BJ (cell line): ENCODE data around the gene SPRN. TPM values are rescaled to one million over a fixed set of nuclear protein-coding genes. Genes with fewer than 3 reads are reported as not detected.

Experiments used
- CTCF ChIA-PET: fragments of 350-600 bp; formaldehyde crosslinking; extraction: SDS; loops from one replicate; lab custom pipeline; 2021; ENCODE audit warnings: antibody characterized with exemption, inconsistent platforms; lab: Yijun Ruan, JAX
- POLR2A ChIA-PET: fragments of 300-600 bp; sonication (Branson Sonifier 250); formaldehyde crosslinking; extraction: SDS; loops from one replicate; lab custom pipeline; 2021; ENCODE audit warnings: antibody characterized with exemption; lab: Charles Lee
- DNase-seq: peaks from one replicate; pipeline ENCODE4 v3.0.0-alpha.2; 2011; ENCODE audit warnings: low read depth
- H3K27me3 ChIP-seq: 2 replicates; pipeline ENCODE4 v1.6.0; 2011; ENCODE audit warnings: low read length; ENCODE audit not compliant: control insufficient read depth, insufficient read depth
- H3K36me3 ChIP-seq: 2 replicates; pipeline ENCODE4 v1.5.1; 2011; ENCODE audit warnings: low read length; ENCODE audit not compliant: control insufficient read depth, insufficient read depth
- H3K4me3 ChIP-seq: 2 replicates; pipeline ENCODE4 v1.5.1; 2011; ENCODE audit warnings: low read depth, mild to moderate bottlenecking, control low read depth, low read length
- polyA plus RNA-seq: library from polyadenylated mRNA; depleted of rRNA; stranded (reverse); fragments of >200 nt; gene quantifications from 2 replicates; pipeline ENCODE4 v1.2.3, GENCODE V29; 2011
- TF ChIP-seq, protein P1 (sequence below): IDR thresholded peaks from 2 replicates; pipeline ENCODE4 v1.5.1; 2011; ENCODE audit warnings: low read depth, mild to moderate bottlenecking, control low read depth, inconsistent platforms, low read length, moderate library complexity; ENCODE audit not compliant: insufficient read depth

SPRN gene
- polyA plus RNA-seq, 1 experiment = 3.0 TPM

DNA sequence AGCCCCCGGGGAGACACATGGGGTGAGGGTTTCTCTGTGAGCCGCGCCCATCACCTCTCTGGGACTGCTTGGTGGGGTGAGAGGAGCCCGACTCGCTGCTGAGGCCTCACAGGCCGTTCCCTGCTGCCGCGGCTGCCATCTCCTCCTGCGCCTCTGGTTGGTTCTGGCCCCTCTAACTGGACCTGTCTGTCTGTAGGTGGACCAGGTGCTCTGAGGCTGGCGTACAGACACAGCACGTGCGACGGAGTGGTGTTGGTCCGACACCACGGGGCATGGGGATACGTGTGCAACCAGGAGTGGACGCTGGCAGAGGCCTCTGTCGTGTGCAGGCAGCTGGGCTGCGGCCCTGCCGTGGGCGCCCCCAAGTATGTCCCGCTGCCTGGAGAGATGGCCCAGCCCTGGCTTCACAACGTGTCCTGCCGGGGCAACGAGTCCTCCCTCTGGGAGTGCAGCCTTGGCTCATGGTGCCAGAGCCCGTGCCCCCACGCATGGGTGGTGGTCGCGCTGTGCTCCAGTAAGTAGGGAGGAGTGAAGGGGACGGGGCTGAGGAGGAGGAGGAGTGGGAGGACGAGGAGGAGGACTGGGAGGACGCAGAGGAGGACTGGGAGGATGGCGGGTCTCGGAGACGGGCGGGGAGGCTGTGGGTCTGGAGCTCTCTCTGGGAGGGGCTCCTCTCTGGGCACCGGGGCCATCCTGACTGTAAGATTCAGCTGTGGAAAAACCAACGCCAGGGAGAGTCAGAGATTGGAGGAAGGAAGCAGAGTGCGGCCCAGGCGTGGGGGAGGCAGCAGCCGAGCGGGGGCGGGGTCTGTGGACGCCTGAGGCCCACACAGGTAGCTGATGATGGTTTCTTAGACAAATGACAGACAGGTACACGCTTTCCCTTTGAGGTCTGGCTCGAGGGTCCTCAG is 31.9 kb upstream of the SPRN start:
- CTCF ChIA-PET = no interaction called here
- POLR2A ChIA-PET = no interaction called here
- no peak overlapping the region for H3K4me3 ChIP-seq
- TF ChIP-seq, protein P1, sequence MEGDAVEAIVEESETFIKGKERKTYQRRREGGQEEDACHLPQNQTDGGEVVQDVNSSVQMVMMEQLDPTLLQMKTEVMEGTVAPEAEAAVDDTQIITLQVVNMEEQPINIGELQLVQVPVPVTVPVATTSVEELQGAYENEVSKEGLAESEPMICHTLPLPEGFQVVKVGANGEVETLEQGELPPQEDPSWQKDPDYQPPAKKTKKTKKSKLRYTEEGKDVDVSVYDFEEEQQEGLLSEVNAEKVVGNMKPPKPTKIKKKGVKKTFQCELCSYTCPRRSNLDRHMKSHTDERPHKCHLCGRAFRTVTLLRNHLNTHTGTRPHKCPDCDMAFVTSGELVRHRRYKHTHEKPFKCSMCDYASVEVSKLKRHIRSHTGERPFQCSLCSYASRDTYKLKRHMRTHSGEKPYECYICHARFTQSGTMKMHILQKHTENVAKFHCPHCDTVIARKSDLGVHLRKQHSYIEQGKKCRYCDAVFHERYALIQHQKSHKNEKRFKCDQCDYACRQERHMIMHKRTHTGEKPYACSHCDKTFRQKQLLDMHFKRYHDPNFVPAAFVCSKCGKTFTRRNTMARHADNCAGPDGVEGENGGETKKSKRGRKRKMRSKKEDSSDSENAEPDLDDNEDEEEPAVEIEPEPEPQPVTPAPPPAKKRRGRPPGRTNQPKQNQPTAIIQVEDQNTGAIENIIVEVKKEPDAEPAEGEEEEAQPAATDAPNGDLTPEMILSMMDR = no peak
- no peaks in the 10 kb centered on the region for H3K36me3 ChIP-seq
- no peak for DNase-seq
- H3K27me3 ChIP-seq = no peaks in the 10 kb centered on the region

- no peak for DNase-seq
- no peaks in the 10 kb centered on the region for H3K36me3 ChIP-seq
- ChIA-PET CTCF (no interaction called here), POLR2A (no interaction called here)
- TF ChIP-seq, protein P1 = no peak
- no peaks in the 10 kb centered on the region for H3K27me3 ChIP-seq
- no peak overlapping the region for H3K4me3 ChIP-seq
Observed at GRCh38 chr10:133455611-133456031, 31.2 kb upstream of the SPRN start.

DNA sequence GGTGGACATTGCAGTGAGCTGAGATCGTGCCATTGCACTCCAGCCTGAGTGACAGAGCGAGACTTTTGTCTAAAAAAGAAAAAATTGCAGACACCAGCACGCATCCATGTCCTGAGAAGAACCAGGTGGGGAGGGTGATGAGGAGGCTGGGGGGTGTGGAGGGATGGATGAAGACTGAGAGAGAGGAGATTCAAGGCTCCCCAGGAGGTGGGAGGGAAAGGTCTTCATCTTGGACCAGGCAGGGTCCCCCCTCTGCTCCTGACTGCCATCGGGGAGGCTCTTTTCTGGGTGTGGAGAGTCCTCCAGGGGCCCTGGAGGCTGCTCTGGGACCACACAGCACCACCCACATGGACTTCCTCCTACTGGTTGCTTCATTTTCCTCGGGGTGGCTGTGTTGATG is 30.8 kb upstream of the SPRN start:
- DNase-seq = no peak
- H3K36me3 ChIP-seq = no peaks in the 10 kb centered on the region
- no peak overlapping the region for H3K4me3 ChIP-seq
- no peaks in the 10 kb centered on the region for H3K27me3 ChIP-seq
- ChIA-PET POLR2A (no interaction called here), CTCF (interaction anchor here (2.3 kb wide), 1 partner anchor 17 kb away, joined by 7 read pairs; no protein-coding TSS in a partner anchor)
- TF ChIP-seq, protein P1 = no peak

- Histone ChIP-seq H3K36me3 (no peaks in the 10 kb centered on the region), H3K4me3 (no peak overlapping the region), H3K27me3 (no peaks in the 10 kb centered on the region)
- no peak for DNase-seq
- TF ChIP-seq, protein P1 = no peak
- ChIA-PET CTCF (interaction anchor here (2.3 kb wide), 1 partner anchor 17 kb away, joined by 7 read pairs; no protein-coding TSS in a partner anchor), POLR2A (no interaction called here)
Observed at GRCh38 chr10:133454204-133454893, 29.9 kb upstream of the SPRN start.
